GOT3 (cell line): Measurements from ENCODE around the gene CEND1.
A peak's percentile ranks its signal among the peaks of the same experiment; 100 is the strongest.

Experiments
- DNase-seq: peaks from one replicate; lab custom pipeline; 2025; ENCODE audit warnings: mixed read lengths; lab: John Stamatoyannopoulos, UW

The CEND1 gene

GRCh38 chr11:811446-812245 is 21.8 kb upstream of the CEND1 start:
- DNase-seq, result no peak

GRCh38 chr11:810040-810567 is 20.2 kb upstream of the CEND1 start:
- no peak for DNase-seq

- peak; percentile 88 for DNase-seq
Measured at GRCh38 chr11:809287-810039, 19.6 kb upstream of the CEND1 start, which contains the start of gene RPLP2. TSS of gene RPLP2 (plus strand) at chr11:809967. CDS start at chr11:810235, 268 bp downstream.

- DNase-seq, result no peak
Measured at GRCh38 chr11:808427-809286, 18.8 kb upstream of the CEND1 start.

GRCh38 chr11:804599-804964 is 14.7 kb upstream of the CEND1 start:
- no peak for DNase-seq

- DNase-seq, result no peak
Measured at GRCh38 chr11:803770-804598, 14.1 kb upstream of the CEND1 start.

GRCh38 chr11:803467-803742 is 13.5 kb upstream of the CEND1 start:
- no peak for DNase-seq

- DNase-seq, result no peak
Measured at GRCh38 chr11:802693-803466, 13.0 kb upstream of the CEND1 start.

GRCh38 chr11:802018-802617 is 12.2 kb upstream of the CEND1 start:
- no peak for DNase-seq

- DNase-seq, result no peak
Measured at GRCh38 chr11:801097-801780, 11.3 kb upstream of the CEND1 start.

GRCh38 chr11:800473-800872 is 10.6 kb upstream of the CEND1 start:
- DNase-seq, result no peak

- no peak for DNase-seq
Measured at GRCh38 chr11:799641-800316, 9.9 kb upstream of the CEND1 start.

- DNase-seq, result no peak
Measured at GRCh38 chr11:798093-798713, 8.3 kb upstream of the CEND1 start, which contains the start of gene SLC25A22. TSS of gene SLC25A22 (minus strand) at chr11:798281. CDS start at chr11:795006, 3,275 bp downstream.

GRCh38 chr11:797296-798092 is 7.6 kb upstream of the CEND1 start:
- DNase-seq, result no peak

- no peak for DNase-seq
Measured at GRCh38 chr11:796565-797295, 6.8 kb upstream of the CEND1 start.

- DNase-seq, result peak; percentile 41
Measured at GRCh38 chr11:795634-796564, 6.0 kb upstream of the CEND1 start.
